Measurements from ENCODE around the gene ZNF438. TPM values are rescaled to one million over a fixed set of nuclear protein-coding genes. Genes with fewer than 3 reads are reported as not detected.
"Not testable (repeated sequence)": the region's sequence is repeated elsewhere in the genome, so short reads cannot be mapped to it uniquely, and the experiment has no call there.

The ZNF438 gene
- total RNA-seq, 1 donor from 2014 or later: 6.8 TPM

DNA sequence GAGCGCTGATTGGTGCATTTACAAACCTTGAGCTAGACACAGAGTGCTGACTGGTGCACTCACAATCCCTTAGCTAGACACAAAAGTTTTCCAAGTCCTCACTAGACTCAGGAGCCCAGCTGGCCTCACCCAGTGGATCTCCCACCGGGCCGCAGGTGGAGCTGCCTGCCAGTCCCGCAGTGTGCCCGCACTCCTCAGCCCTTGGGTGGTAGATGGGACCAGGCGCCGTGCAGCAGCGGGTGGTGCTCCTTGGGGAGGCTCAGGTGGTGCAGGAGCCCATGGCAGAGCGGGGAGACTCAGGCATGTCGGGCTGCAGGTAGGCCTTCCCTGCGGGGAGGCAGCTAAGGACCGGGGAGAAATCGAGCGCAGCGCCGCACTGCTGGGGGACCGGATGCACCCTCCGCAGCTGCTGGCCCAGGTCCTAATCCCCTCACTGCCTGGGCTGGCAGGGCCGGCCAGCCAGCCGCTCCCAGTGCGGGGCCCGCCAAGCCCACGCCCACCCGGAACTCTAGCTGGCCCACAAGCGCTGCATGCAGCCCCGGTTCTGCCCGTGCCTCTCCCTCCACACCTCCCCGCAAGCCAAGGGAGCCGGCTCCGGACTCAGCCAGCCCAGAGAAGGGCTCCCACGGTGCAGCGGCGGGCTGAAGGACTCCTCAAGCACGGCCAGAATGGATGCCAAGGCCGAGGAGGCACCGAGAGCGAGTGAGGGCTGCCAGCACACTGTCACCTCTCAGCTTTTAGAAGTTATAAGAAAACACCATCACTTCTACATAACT, 128.9 kb downstream of the ZNF438 start:
- H3K36me3 ChIP-seq (ENCODE audit: control insufficient read depth in 3 of 3, insufficient read depth in 3 of 3, low read length in 3 of 3): peaks cover 3 to 17% (median 7%) of the 10 kb centered on the region in 3 donors
- H3K27ac ChIP-seq (ENCODE audit: low read depth, low read length): no peak overlapping the region
- no peaks in the 10 kb centered on the region for H3K27me3 ChIP-seq (ENCODE audit: control insufficient read depth in 3 of 3, insufficient read depth in 3 of 3, low read length in 3 of 3)
- H3K9ac ChIP-seq (ENCODE audit: low read depth in 1 of 3, low read length in 3 of 3): no peak overlapping the region
- H3K4me3 ChIP-seq (ENCODE audit: low read length in 3 of 3): no peak overlapping the region
- H3K4me1 ChIP-seq (ENCODE audit: control insufficient read depth in 3 of 3, insufficient read depth in 3 of 3, low read length in 3 of 3): no peaks in the 10 kb centered on the region
- no peaks in the 10 kb centered on the region for H3K9me3 ChIP-seq (ENCODE audit: control insufficient read depth in 3 of 3, low read length in 3 of 3)

DNA sequence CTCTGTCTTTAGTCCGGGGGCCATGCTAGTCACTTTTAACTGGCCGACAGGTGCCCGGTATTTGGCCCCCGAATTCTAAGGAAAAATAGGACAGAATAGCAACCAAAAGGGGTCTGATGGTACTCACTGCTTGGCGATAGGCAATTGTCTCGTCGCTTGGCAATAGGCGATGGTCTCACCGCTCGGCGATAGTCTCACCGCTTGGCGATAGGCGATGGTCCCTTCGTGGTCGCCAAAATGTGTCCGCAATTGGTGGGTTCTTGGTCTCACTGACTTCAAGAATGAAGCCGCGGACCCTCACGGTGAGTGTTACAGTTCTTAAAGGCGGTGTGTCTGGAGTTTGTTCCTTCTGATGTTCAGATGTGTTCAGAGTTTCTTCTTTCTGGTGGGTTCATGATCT, 130.2 kb downstream of the ZNF438 start:
- H3K4me3 ChIP-seq (ENCODE audit: low read length in 3 of 3); H3K9ac ChIP-seq (ENCODE audit: low read depth in 1 of 3, low read length in 3 of 3); H3K9me3 ChIP-seq (ENCODE audit: control insufficient read depth in 3 of 3, low read length in 3 of 3); H3K27ac ChIP-seq (ENCODE audit: low read depth, low read length); H3K4me1 ChIP-seq (ENCODE audit: control insufficient read depth in 3 of 3, insufficient read depth in 3 of 3, low read length in 3 of 3); H3K27me3 ChIP-seq (ENCODE audit: control insufficient read depth in 3 of 3, insufficient read depth in 3 of 3, low read length in 3 of 3): not testable (repeated sequence)
- H3K36me3 ChIP-seq (ENCODE audit: control insufficient read depth in 3 of 3, insufficient read depth in 3 of 3, low read length in 3 of 3): peaks cover 3 to 17% (median 3%) of the 10 kb centered on the region in 3 donors

DNA sequence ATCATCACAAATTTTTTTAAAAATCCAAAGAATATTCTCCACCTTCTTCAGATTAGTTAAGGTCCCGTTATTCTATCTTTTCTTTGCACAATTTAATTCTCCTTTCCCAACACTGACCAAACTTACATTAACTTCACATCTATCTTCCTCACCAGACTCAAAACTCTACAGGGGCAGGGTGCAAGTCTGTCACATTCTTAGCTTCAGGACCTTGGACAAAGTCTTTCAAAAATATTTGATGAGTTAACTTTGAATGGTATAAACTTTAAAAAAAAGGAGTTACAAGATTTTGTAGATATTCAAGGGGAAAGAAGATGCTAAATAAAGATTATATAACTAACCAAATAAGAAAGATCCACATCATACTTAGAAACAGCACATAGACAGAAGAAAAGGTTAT, 132.7 kb downstream of the ZNF438 start:
- Histone ChIP-seq H3K9me3 (ENCODE audit: control insufficient read depth in 3 of 3, low read length in 3 of 3) (no peaks in the 10 kb centered on the region), H3K4me3 (ENCODE audit: low read length in 3 of 3) (no peak overlapping the region), H3K4me1 (ENCODE audit: control insufficient read depth in 3 of 3, insufficient read depth in 3 of 3, low read length in 3 of 3) (no peaks in the 10 kb centered on the region), H3K27me3 (ENCODE audit: control insufficient read depth in 3 of 3, insufficient read depth in 3 of 3, low read length in 3 of 3) (no peaks in the 10 kb centered on the region), H3K9ac (ENCODE audit: low read depth in 1 of 3, low read length in 3 of 3) (no peak overlapping the region), H3K36me3 (ENCODE audit: control insufficient read depth in 3 of 3, insufficient read depth in 3 of 3, low read length in 3 of 3) (peaks cover 2 to 11% (median 3%) of the 10 kb centered on the region in 3 donors), H3K27ac (ENCODE audit: low read depth, low read length) (no peak overlapping the region)

DNA sequence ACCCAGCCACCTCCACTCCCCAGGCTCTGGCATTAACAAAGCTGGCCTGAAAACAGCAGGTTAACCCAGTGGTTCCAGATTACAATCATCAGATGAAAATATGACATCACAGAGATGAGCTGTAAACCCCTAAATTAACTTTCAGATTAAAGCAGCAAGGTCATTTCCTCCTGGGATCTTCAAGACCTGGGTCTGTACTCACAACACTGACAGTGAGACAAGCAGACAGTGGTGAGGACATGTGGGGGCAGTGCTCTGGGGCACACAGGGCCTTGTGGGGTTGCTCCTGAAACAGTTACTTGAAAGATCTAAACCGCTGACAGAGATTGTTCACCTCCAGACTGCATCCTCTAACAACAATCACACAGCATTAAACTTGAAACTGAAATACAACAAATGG, 134.1 kb downstream of the ZNF438 start:
- H3K9me3 ChIP-seq (ENCODE audit: control insufficient read depth in 3 of 3, low read length in 3 of 3): no peaks in the 10 kb centered on the region
- H3K27ac ChIP-seq (ENCODE audit: low read depth, low read length): no peak overlapping the region
- peaks cover 2 to 9% (median 3%) of the 10 kb centered on the region in 3 donors for H3K36me3 ChIP-seq (ENCODE audit: control insufficient read depth in 3 of 3, insufficient read depth in 3 of 3, low read length in 3 of 3)
- H3K9ac ChIP-seq (ENCODE audit: low read depth in 1 of 3, low read length in 3 of 3): no peak overlapping the region
- H3K4me3 ChIP-seq (ENCODE audit: low read length in 3 of 3): no peak overlapping the region
- H3K27me3 ChIP-seq (ENCODE audit: control insufficient read depth in 3 of 3, insufficient read depth in 3 of 3, low read length in 3 of 3): no peaks in the 10 kb centered on the region
- H3K4me1 ChIP-seq (ENCODE audit: control insufficient read depth in 3 of 3, insufficient read depth in 3 of 3, low read length in 3 of 3): no peaks in the 10 kb centered on the region

DNA sequence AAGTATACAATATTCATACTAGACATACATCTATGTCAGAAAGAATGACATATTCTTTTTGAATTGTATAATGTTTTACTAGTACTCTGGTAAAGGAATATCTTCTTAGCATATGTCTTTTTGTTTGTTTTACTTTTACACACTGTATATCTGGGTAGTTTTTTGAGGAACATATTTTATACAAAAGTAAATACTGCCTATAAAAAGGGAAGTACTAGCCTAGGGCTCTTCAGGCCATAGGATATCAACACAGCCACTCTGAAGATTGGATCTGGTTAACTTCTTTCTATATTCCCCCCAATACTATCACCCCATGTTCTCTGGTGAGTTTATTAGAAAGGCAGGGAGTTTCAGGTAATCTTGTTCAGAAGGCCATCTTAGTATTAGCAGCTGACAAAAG, 134.6 kb downstream of the ZNF438 start:
- no peaks in the 10 kb centered on the region for H3K4me1 ChIP-seq (ENCODE audit: control insufficient read depth in 3 of 3, insufficient read depth in 3 of 3, low read length in 3 of 3)
- no peaks in the 10 kb centered on the region for H3K9me3 ChIP-seq (ENCODE audit: control insufficient read depth in 3 of 3, low read length in 3 of 3)
- H3K27ac ChIP-seq (ENCODE audit: low read depth, low read length): no peak overlapping the region
- H3K9ac ChIP-seq (ENCODE audit: low read depth in 1 of 3, low read length in 3 of 3): no peak overlapping the region
- H3K36me3 ChIP-seq (ENCODE audit: control insufficient read depth in 3 of 3, insufficient read depth in 3 of 3, low read length in 3 of 3): peaks cover 2 to 6% (median 3%) of the 10 kb centered on the region in 3 donors
- no peak overlapping the region for H3K4me3 ChIP-seq (ENCODE audit: low read length in 3 of 3)
- no peaks in the 10 kb centered on the region for H3K27me3 ChIP-seq (ENCODE audit: control insufficient read depth in 3 of 3, insufficient read depth in 3 of 3, low read length in 3 of 3)

DNA sequence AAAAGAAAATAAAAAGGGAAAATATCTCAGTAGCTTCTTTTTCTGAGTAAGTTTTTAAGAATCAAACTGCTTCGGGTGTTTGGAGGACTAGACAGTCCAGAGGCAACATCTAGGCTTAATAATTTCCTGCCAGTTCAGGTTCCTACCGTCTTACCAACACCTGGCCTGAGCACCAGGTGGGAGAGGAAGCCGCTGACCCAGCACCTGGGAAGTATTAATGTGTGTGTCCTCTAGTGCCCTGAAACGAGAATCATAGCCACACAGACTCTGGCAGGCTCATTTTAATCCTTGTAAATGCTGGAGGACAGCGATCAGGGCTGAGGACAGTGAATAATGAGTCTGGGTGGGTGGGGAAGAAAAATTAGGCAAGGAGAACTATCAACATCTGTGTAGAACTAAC, 137.4 kb downstream of the ZNF438 start:
- no peaks in the 10 kb centered on the region for H3K36me3 ChIP-seq (ENCODE audit: control insufficient read depth in 3 of 3, insufficient read depth in 3 of 3, low read length in 3 of 3)
- H3K9ac ChIP-seq (ENCODE audit: low read depth in 1 of 3, low read length in 3 of 3): no peak overlapping the region
- H3K4me1 ChIP-seq (ENCODE audit: control insufficient read depth in 3 of 3, insufficient read depth in 3 of 3, low read length in 3 of 3): no peaks in the 10 kb centered on the region

DNA sequence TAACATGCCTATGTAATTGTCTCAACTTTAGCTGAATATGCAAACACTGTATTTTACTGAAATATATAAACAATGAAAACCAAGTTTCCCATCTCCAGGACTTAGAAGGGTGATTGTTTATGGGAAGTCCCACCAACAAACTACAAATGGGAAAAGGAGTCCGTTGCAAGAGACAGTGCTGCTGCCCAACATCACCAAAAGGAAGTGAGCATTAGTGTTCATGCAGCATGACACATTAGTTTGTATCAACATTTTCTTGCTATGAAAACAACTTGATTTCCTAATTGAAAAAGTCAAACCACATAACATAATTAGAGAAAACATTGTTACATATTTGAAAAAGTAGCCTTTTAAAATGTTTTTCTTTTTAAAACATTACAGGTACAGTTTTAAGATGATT, 138.5 kb downstream of the ZNF438 start:
- no peak overlapping the region for H3K9ac ChIP-seq (ENCODE audit: low read depth in 1 of 3, low read length in 3 of 3)
- no peak overlapping the region for H3K4me3 ChIP-seq (ENCODE audit: low read length in 3 of 3)
- H3K27me3 ChIP-seq (ENCODE audit: control insufficient read depth in 3 of 3, insufficient read depth in 3 of 3, low read length in 3 of 3): no peaks in the 10 kb centered on the region
- H3K36me3 ChIP-seq (ENCODE audit: control insufficient read depth in 3 of 3, insufficient read depth in 3 of 3, low read length in 3 of 3): no peaks in the 10 kb centered on the region
- no peaks in the 10 kb centered on the region for H3K4me1 ChIP-seq (ENCODE audit: control insufficient read depth in 3 of 3, insufficient read depth in 3 of 3, low read length in 3 of 3)
- no peak overlapping the region for H3K27ac ChIP-seq (ENCODE audit: low read depth, low read length)
- no peaks in the 10 kb centered on the region for H3K9me3 ChIP-seq (ENCODE audit: control insufficient read depth in 3 of 3, low read length in 3 of 3)

More for the DNA sequence above, 137.4 kb downstream of the ZNF438 start:
- H3K9me3 ChIP-seq (ENCODE audit: control insufficient read depth in 3 of 3, low read length in 3 of 3): no peaks in the 10 kb centered on the region
- H3K27me3 ChIP-seq (ENCODE audit: control insufficient read depth in 3 of 3, insufficient read depth in 3 of 3, low read length in 3 of 3): no peaks in the 10 kb centered on the region
- H3K27ac ChIP-seq (ENCODE audit: low read depth, low read length): no peak overlapping the region
- H3K4me3 ChIP-seq (ENCODE audit: low read length in 3 of 3): no peak overlapping the region

DNA sequence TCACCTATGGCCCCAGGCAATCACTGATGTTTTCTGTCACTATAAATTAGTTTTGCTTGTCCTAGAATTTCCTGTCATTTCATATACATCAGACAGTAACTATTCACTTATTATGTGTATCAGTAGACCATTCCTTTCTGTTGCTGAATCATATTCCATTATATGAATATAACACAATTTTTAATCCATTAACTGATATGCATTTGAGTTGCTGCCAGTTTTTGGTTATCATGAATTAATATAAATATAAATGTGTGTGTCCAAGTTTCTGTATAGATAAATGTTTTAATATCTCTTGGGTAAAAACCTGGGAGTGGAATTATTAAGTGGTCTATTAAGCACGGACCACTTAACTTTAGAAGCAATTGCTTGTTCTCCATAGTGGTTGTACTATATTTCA, 143.8 kb downstream of the ZNF438 start:
- H3K9me3 ChIP-seq (ENCODE audit: control insufficient read depth in 3 of 3, low read length in 3 of 3): no peaks in the 10 kb centered on the region
- H3K27ac ChIP-seq (ENCODE audit: low read depth, low read length): no peak overlapping the region
- no peak overlapping the region for H3K9ac ChIP-seq (ENCODE audit: low read depth in 1 of 3, low read length in 3 of 3)
- H3K4me1 ChIP-seq (ENCODE audit: control insufficient read depth in 3 of 3, insufficient read depth in 3 of 3, low read length in 3 of 3): no peaks in the 10 kb centered on the region
- H3K4me3 ChIP-seq (ENCODE audit: low read length in 3 of 3): no peak overlapping the region
- H3K27me3 ChIP-seq (ENCODE audit: control insufficient read depth in 3 of 3, insufficient read depth in 3 of 3, low read length in 3 of 3): no peaks in the 10 kb centered on the region
- H3K36me3 ChIP-seq (ENCODE audit: control insufficient read depth in 3 of 3, insufficient read depth in 3 of 3, low read length in 3 of 3): no peaks in the 10 kb centered on the region

DNA sequence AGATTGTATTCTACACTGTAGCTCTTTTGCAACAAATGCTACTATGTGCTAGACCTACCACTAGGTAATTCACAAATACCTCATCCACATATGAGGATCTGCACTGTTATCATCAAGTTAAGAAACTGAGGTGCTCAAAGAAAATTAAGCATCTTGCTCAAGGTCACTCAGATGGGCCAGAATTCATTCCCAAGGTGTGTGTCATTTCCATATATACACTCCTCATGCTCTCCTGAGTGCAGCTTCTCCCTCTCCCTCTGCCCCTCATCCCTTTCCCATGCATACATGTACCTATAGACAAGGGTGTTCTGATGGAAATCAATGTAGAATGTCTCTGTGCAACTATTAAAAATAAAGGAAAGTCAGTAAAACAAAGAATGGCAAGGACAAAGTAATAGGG, 146.2 kb downstream of the ZNF438 start:
- no peaks in the 10 kb centered on the region for H3K4me1 ChIP-seq (ENCODE audit: control insufficient read depth in 3 of 3, insufficient read depth in 3 of 3, low read length in 3 of 3)
- H3K4me3 ChIP-seq (ENCODE audit: low read length in 3 of 3): no peak overlapping the region
- H3K36me3 ChIP-seq (ENCODE audit: control insufficient read depth in 3 of 3, insufficient read depth in 3 of 3, low read length in 3 of 3): no peaks in the 10 kb centered on the region
- no peaks in the 10 kb centered on the region for H3K9me3 ChIP-seq (ENCODE audit: control insufficient read depth in 3 of 3, low read length in 3 of 3)
- no peaks in the 10 kb centered on the region for H3K27me3 ChIP-seq (ENCODE audit: control insufficient read depth in 3 of 3, insufficient read depth in 3 of 3, low read length in 3 of 3)
- H3K27ac ChIP-seq (ENCODE audit: low read depth, low read length): no peak overlapping the region
- no peak overlapping the region for H3K9ac ChIP-seq (ENCODE audit: low read depth in 1 of 3, low read length in 3 of 3)

DNA sequence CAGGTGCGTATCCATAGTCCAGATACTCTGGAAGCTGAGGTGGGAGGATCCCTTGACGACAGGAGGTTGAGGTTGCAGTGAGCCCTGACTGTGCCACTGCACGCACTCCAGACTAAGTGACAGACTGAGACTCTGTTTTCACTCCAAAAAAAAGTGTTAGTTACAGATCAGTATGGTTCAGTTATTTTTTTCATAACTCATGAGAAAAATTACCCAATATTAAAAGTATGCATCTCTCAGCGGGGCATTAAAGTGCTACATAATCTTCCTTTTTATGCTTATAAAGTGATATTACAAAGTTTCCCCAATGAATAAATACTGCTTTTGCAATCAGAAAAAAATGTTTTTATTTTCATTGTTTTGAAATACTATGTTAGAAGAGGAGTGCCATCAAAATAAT, 147.9 kb downstream of the ZNF438 start:
- H3K27me3 ChIP-seq (ENCODE audit: control insufficient read depth in 3 of 3, insufficient read depth in 3 of 3, low read length in 3 of 3): no peaks in the 10 kb centered on the region
- no peaks in the 10 kb centered on the region for H3K4me1 ChIP-seq (ENCODE audit: control insufficient read depth in 3 of 3, insufficient read depth in 3 of 3, low read length in 3 of 3)
- H3K36me3 ChIP-seq (ENCODE audit: control insufficient read depth in 3 of 3, insufficient read depth in 3 of 3, low read length in 3 of 3): no peaks in the 10 kb centered on the region
- H3K9ac ChIP-seq (ENCODE audit: low read depth in 1 of 3, low read length in 3 of 3): no peak overlapping the region
- H3K4me3 ChIP-seq (ENCODE audit: low read length in 3 of 3): no peak overlapping the region
- H3K27ac ChIP-seq (ENCODE audit: low read depth, low read length): no peak overlapping the region
- no peaks in the 10 kb centered on the region for H3K9me3 ChIP-seq (ENCODE audit: control insufficient read depth in 3 of 3, low read length in 3 of 3)

Data from skeletal muscle tissue (tissue), 4 donors.